Left colon (tissue), 2 donors: Measurements from ENCODE around the gene CRTC1. TPM values are rescaled to one million over a fixed set of nuclear protein-coding genes. Genes with fewer than 3 reads are reported as not detected.

Source experiments
- ATAC-seq: fragments of 200-7000 bp; cut with Tn5 transposase; one replicate; pipeline ENCODE4 v1.9.1; 2020; ENCODE audit warnings: mild to moderate bottlenecking, moderate library complexity
- DNase-seq, 2 donors: peaks; one replicate each; pipeline ENCODE4 v3.0.0-alpha.2; 2020
- intact Hi-C, 2 donors: fragments of 100-400 bp; cut with DNase I in 1 of 2; cut with micrococcal nuclease in 1 of 2; formaldehyde crosslinking; loops; one replicate each; pipeline versions ENCODE4 v1.11.2 to v1.14.0; 2022; cut with DNase I, micrococcal nuclease
- total RNA-seq, 2 donors: library from RNA; stranded (reverse); fragmentation: NEBNext Ultra II Directional; extraction: Animal tissue kit (Norgen Biotek cat#: 25700); gene quantifications; one replicate each; pipeline ENCODE4 v1.2.1, GENCODE V29; 2021
- donor health status: DM: no; HTN: no; CAD: no.
- donor health status: DM: yes; HTN: yes; CAD: no.

The CRTC1 gene
- total RNA-seq, 2 donors from 2014 or later, result 10.2 TPM

DNA sequence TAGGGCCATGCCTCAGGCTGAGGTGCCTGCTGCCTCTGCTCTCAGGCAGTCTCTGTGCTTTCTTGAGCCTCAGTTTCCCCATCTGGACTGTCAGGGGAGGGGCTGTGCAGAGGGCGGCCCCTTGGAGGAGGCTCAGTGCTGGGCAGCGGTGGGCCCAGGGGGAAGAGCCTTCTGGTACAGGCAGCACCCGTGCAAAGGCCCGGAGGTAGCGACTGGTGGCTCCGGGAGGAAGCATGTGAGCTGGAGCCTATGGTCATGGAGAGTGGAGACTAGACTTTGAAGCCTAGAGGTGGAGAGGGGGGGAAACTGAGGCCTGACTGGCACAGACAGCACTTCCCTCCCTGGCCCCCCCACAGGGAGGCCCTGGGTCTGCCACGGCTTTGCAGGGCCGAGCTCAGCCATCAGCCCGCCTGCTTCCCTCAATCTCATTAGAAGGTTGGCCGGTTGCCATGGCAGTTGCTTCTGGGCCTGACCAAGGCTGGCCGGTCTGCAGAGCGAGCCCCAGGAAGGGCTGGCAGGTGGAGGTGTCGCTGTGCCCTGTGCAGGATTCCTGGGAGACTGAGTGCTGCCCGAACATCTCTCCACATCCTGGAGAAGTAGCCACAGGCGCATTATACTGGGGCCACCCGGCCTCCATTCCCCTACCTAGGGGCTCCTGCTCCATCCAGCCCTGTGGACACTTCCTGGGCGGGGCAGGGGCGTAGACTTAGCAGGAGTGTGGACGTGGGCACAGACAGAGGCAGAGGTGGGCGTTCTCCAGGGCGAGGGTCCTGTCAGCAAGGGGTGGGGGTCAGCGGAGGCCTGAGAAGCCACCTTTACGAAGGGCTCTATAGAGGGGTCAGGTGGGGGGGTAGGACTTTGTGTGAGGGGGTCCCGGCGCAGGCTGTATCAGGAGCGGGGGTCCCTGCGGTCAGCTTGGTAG is 53.2 kb downstream of the CRTC1 start:
- DNase-seq (peak in 1 of 2 donors; percentile 76), ATAC-seq (peak; percentile 32)
- intact Hi-C loops, result no loop called here

DNA sequence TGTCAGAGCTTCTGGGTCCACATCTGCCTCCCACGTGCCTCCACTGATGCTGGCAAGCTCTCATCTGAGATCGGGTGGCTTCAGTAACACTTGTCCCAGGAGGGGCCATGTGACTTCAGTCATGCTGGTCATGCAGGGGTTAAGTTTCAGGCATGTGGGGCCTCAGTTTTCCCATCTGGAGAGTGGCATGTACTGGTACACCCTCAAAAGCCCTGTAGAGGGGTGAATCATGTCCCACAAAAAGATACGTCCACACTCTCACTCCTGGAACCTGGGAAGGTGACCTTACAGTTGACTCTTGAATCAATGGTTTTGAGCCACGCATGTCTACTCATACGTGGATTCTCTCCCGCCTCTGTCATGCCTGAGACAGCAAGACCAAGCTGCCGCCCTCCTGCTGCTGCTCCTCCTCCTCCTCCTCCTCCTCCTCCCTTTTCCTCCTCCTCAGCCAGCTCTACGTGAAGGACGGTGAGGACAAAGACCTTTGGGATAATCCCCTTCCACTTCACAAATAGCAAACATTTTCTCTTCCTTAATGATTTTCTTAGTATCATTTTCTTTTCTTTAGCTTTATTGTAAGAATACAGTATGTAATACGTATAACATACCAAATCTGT is 54.0 kb downstream of the CRTC1 start:
- DNase-seq (no peak), ATAC-seq (no peak)
- intact Hi-C loops, result no loop called here

DNA sequence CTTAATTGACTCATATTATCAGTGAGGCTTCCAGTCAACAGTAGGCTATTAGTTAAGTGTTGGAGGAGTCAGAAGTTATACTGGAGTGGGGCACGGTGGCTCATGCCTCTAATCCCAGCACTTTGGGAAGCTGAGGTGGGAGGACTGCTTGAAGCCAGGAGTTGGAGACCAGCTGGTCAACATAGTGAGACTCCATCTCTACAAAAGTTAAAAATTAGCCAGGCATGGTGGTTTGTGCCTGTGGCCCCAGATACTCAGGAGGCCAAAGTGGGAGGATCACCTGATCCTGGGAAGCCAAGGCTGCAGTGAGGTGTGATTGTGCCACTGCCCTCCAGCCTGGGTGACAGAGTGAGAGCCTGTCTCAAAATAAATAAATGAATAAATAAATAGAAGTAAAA is 54.5 kb downstream of the CRTC1 start:
- DNase-seq (no peak), ATAC-seq (peak; percentile 28)
- intact Hi-C loops, result no loop called here

DNA sequence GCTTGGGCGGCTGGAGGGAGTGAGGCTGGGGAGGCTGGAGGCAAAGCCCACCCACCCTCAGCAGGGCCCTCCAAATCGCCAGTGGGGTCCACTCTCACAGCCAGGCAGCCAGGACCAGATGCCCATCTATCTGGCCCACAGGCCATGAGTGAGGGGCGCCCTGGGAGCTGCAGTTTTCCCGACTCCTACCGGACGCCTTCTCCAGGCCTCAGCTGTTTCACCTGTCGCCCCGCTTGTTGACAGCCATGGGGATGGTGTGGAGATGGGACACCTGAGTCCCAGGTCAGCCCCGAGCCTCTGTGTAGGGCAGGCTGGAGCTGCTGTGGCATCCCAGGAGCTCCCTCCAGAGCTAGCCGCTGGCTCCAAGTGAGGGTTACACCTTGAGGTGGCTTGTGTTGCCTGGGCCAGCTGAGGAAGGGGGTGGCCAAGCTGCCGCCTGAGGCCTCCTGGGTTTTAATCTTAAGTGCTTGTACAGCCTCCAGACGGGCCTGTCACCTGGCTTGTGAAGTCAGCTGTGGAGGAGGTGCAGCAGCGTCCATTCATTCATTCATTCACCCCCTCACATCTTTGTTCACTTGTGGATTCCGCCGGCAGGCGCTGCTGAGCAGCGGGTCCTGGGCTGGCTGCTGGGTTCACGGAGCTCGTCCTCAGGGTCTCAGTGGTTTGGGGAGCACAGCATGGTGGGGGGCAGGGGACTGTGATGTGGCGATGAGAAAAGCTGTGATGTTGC is 55.6 kb downstream of the CRTC1 start:
- DNase-seq (no peak), ATAC-seq (no peak)
- intact Hi-C loops, result no loop called here

DNA sequence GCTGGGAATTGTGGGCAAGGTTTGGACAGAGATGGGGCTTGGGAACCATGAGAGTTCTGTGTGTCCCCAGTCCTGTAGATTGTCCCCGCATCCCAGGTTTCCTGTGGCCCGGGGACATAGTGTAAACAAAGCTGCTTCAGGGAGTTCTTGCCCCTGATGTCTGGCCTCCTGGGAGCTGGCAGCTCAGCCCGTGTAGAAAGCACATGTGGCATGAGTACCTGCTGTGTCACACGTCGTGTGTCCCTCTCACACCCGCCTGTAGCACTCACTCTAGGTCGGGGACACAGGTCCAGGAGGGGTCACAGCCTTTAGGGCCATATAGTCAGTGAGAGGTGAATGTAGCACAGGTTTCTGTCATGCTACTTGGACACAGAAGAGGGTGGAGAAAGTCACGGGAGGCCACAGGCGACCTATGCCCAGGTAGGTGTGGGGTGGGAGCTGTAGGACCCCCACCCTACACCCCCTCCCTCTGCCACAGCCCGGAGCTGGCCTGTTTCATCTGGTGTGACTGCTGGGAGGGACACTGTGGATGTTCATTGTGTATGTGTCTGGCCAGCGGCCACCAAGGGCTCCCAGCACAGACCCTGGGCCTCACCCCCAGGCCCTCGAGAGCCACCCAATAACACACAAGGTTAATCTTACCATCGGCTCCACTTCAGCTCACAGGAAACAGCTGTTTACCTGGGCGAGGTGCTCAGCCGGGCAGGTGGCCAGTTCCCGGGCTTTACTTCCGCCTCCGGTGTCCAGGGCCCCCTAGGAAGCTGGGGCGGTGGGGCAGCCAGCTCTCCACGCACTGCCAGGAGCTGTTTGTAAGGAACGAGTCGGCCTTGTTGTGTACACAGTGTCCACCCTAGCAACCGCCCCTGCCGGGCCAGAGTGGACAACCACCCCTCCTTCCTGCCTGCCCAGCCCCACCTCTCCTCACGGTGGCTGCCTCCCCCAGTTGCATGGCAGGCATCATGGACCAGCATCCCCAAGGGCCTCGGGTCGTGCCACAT is 57.9 kb downstream of the CRTC1 start:
- ATAC-seq (peak; percentile 73), DNase-seq (peak; percentile 82 to 84)
- intact Hi-C loops, result no loop called here

DNA sequence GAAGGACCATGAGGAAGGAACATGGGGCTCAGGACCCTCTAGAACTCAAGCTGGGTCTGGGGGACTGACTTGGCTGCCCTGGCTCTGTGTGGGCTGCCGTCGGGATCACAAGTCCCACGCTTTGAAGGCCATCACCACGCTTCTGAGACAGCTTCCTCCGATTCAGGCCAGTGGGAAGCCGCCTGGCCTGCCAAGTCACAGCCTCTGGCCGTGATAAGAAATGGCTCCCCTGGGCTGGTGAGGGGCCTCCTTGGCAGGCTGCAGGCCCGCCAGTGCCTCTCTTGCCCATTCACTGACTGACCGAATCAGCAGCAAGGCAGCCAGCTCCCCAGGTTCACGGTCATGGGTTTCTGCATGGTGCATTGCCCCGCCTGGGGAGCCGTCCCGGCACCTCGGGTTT is 58.8 kb downstream of the CRTC1 start:
- no peak for DNase-seq
- no peak for ATAC-seq
- intact Hi-C loops, result no loop called here

DNA sequence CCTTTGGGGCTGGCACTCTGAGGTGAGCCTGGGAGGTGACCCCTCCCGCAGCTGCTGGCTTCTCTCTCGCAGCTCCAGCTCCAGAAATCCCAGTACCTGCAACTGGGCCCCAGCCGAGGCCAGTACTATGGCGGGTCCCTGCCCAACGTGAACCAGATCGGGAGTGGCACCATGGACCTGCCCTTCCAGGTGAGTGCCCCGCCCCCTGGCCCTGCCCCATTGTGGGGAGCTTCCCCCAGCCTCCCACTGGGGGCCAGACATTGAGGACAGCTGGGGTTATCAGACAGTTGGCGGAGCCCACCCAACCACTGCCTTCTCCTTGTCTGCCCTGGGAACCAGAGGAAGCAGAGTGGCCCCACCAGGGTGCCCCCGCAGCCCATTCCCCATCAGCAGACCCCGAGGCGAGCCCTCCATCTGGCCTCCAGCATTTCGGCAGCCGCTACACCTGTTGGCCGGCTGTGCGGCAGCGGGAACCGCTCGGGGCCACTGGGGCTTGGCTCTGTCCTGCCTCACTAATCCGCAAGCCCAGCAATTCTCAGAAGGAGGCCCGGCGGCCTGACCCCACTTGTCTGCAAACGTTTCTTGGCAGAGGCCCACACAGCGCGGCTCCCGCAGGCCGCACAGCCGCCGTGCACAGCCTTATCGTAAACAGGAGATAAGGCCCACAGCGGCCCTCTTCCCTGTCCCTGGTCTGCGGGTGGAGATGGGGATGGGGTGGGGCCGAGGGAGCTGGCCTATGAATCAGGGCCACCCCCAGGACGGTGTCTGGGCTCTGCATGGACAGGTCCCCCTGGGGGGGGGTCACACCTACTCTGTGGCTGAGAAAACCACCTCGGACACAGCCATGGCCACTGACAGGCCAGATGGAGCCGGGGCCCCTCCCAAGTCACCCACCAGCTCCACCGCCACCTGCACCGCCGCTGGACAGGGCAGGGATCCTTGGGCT is 59.6 kb downstream of the CRTC1 start:
- DNase-seq, result peak; percentile 78 to 84
- intact Hi-C loops, result no loop called here
- ATAC-seq, result peak; percentile 68

DNA sequence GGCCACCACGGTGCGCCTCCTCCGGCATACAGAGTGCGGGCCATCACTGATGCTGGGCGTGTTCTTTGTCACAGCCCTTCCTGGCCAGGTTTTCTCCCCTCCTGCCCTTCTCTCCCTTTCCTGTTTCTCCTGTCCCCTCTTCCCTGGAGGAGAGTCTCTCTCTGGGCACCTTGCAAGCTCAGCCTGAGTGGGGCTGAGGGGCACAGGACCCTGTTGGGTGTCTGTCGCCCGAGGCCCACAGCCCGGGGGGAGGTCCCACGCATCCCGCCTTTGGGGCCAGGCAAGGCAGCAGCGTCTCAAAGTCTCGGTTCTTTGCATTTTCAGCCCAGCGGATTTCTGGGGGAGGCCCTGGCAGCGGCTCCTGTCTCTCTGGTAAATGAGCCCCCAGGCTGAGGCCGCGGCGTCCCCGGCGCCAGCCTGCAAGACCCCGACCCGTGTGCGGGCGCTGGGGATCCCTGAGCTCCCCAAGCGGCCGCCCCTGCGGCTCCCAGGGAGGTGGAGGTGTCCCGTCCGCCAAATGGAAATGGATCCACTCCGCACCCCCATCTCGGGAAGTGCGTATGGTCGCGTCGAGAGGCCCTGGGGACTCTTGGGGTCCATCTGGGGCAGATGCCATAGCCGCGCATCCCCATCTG is 60.4 kb downstream of the CRTC1 start:
- DNase-seq (no peak), ATAC-seq (peak; percentile 18)
- intact Hi-C loops, result no loop called here

DNA sequence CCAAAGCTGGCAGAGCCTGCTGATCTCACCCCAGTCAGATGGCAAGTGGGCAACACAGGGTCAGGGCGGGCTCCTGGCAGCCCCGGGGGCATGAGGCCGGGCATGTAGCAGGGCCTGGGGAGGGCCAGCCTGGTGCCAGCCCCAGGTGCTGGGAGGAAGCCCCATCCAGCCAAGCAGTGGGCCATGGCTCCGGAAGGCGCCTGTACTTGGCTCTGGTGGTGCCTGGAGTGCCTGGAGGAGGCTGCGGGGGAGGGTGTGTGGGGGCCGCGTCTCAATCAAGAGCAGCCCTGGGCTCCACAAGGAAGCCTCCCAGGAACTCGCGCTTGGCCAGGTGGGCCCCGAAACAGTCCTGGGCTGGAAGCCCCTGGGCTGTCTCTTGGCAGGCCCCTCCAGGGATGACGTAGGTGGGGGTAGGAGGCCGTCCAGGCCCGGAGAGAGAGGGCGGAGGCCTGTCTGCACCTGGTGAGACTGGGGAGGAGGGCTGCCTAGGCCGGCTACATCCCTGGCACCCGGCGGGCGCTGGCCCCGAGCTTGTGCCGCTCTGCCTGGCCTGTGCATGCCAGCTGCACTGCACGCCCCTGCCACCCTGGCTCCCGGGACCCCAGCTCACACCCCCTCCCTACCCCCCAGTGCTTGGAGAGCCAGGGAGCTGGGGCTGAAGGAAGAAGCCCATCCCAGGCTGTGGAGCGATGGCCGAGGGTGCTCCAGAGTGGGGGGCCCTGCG is 61.7 kb downstream of the CRTC1 start:
- ATAC-seq, result no peak
- intact Hi-C loops, result no loop called here
- no peak for DNase-seq

DNA sequence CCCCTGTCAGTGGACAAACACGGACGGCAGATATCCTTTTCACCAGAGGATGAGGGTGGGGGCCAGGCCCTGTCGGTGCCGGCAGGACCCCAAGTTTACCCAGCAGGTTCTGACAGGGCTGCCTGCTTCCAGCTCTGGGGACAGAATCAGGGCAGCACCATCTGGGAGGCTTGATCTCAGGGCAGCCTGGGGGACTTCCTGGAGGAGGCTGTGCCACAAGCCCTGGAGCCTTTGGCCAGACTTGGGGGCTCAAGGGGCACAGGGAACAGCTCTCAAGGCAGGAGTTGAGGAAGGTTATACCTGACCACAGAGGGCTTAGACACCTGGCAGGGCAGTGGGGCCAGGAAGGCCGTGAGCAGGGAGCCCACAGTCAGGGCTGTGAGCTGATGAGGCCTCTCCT is 62.5 kb downstream of the CRTC1 start:
- ATAC-seq, result no peak
- intact Hi-C loops, result no loop called here

DNA sequence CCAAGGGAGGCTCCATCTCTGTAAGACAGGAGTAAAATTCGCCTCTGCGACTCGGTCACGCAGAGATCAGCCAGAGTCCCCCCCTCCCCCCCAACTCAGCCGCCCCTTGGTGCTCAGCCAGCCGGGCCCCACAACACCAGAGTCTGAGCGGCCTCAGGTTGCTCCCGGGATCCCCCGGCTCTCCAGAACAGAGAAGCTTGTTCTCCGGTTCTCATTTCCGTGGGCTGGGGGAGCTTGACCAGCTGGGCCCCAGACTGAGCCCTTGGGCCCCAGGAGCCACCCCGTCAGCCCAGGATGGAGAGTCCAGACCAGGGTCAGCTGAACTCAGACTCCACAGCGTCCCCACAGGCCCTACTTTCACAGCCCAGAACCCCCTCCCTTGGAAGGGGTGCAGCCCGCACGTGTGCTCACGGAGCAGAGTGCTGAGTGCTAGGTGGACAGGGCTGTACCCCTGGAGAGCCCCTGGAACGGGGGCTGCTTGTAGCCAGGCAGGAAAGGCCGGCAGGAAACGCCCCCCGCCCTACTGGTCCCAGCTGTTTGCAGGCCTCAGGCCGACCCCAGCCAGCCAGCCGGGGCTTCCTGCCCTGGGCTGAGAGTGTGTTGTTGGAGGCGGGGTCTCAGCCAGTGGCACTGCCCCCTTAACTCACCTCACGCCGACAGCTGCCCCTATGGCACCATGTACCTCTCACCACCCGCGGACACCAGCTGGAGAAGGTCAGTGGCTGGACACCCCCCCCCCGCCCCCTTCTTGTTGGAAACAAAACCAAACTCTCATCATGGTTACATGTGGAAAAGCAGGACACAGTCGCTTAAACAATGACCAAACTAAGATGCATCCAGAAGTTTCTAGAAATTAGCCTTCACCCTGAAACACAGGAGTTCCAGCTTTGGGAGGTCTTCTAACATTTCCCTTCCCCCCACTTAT is 63.2 kb downstream of the CRTC1 start:
- DNase-seq (no peak), ATAC-seq (no peak)
- intact Hi-C loops, result no loop called here

More for the DNA sequence above, 62.5 kb downstream of the CRTC1 start:
- no peak for DNase-seq

DNA sequence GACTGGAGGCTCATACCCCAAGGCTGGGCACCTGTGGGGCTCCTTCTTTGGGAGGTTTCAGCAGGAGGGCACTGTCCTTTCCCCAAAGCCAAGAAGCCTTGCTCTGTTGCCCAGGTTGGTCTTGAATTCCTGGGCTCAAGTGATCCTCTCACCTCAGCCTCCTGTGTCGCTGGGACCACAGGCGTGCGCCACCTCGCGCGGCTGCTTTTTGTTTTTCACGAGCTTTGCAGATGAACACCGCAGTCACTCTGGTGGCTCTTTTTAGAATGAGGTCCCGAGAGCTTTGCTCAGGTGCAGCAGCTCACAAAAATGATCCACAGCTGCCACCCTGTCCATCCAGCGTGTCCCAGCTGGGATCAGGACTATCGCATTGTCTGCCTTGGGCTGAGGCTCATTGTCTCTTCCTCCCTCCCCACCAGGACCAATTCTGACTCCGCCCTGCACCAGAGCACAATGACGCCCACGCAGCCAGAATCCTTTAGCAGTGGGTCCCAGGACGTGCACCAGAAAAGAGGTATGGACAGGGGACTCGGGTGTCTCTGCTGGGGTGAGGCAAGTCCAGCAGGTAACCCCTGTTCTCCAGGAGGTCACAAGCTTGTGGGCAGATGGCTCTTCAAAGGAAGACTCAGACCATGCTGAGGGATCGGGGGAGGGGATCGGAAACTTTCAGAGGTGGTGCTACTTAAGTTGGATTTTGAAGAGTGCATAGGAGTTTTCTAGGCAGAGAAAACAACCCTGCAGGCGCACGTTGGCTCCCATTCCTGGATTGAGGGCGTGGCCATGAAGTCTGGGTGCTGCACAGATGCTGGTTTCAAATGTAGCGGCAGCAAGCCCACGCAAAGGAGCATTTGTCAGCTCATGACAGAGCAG is 66.1 kb downstream of the CRTC1 start:
- intact Hi-C loops, result no loop called here

DNA sequence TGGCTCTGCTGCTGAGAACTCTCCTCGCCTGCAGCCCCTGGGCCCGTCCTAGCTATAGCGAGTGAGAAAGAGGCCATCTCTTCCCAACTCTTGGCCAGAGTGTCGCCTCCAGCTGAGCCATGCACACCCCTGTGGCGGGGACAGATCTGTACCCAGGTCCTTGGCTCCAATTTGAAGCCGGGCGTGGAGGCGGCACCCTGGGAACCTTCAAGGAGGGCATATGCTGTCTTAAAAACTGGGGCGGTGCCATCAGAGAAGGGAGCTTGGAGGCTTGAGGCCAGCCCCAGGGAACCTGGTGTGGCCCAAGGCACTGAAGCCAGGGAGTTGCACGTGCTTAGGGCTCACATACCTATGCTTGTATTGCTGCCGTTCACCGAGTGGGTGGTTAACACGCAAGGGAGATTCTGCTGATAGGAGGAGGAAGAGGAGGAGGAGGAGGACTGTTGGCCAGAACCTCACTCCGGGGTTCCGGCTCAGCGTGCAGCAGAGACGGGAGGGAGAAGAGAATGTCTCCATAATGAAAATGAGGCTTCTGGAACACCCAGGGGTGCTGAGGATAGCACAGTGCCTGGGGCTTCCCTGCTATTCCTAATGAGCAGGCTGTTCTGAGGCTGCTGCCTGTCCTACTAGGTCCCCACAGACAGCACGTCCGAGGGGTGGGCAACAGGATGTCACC is 67.0 kb downstream of the CRTC1 start:
- no peak for DNase-seq
- intact Hi-C loops, result no loop called here
- ATAC-seq, result no peak

More for the DNA sequence above, 66.1 kb downstream of the CRTC1 start:
- DNase-seq (no peak), ATAC-seq (no peak)

DNA sequence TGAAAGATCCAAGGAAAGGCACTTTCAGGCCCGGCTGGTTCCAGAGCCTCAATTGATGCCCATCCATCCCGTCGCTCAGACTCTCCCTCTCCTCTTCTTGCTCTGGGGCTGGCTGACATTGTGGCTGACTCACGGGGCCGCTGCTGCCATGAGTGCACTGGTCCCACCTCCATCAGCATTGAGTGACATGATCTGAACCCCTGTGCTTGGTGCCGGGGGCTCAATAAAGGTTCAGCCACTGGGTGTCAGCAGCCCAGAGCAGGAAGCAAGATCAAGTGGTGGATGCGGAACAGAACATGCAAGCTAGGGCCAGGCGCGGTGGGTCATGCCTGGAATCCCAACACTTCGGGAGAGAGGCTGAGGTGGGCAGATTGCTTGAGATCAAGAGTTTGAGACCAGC is 68.1 kb downstream of the CRTC1 start:
- DNase-seq (no peak), ATAC-seq (no peak)
- intact Hi-C loops, result no loop called here
